Activated CD4-positive, alpha-beta T cell treated with anti-CD3 and anti-CD28 coated beads, Interleukin-2, amount 50 U/mL, for 24 hours (primary cell): ENCODE measurements around the gene ITPR1.

ENCODE experiments used
- DNase-seq, 2 donors: peaks; one replicate each; pipeline ENCODE4 v3.0.0-alpha.2; 2020; ENCODE audit warnings: low read depth in 1 of 2, low spot score in 1 of 2

The ITPR1 gene

DNA sequence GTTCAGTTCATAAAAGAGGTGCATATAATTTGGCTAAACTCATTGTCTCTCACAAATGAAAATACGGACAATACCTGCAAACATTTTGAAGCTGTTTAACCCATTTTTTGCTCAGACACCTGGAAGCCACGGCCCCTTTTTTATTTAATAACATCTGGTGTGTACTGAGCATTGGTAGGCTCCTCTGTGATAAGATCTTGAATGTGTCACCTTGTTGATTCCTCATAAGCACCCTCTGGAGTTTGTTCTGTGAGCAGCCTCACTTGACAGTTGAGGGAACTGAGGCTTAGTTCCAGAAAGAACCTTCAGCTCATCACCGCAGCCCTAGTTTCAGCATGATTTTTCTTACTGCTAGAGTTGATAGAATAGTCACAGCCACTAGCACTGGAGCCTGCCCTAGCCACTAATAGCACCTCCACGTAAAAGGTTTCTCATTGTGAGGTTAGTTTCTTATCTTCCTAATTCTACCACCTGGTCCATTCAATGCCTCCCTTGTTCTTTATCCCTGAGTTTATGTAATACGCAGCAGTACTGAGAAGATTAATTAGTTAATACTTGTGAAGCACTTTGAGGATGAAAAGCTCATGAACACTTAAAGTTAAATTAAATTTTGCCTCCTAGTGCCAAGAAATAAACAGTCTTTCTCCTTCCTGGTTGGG lies 71.9 kb downstream of the ITPR1 start:
- no peak for DNase-seq

DNA sequence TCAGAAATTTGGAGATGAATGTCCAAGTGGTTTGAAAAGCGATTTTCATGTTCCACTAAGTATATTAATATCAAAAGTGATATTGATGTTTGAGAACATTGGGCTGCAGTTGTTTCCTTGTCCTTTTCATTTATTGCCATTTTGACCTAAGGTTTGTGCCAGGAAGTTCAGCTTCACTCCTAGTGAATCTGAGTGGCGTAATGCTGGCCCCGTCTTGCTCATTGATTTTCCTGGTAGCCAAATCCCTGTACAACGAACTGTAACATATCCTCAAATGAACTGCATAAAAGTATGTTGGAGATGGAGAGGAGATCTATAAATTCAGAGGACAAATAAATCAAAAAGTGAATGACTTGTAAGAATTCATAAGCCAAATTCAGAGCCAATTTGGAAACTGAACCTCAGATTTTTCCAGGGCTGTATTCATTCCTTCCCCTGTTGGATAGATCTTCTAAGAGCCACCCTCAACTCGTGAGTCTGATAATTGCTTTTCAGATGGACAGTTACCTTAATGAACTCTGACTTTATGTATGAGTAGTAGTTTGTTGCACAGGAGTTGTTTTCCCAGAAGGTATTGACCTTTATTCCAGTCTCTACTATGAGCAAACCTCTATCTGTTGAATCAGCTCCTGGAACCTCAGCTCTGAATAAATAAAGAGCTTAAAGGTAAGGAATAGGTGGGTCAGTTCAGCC lies 72.8 kb downstream of the ITPR1 start:
- DNase-seq: no peak

DNA sequence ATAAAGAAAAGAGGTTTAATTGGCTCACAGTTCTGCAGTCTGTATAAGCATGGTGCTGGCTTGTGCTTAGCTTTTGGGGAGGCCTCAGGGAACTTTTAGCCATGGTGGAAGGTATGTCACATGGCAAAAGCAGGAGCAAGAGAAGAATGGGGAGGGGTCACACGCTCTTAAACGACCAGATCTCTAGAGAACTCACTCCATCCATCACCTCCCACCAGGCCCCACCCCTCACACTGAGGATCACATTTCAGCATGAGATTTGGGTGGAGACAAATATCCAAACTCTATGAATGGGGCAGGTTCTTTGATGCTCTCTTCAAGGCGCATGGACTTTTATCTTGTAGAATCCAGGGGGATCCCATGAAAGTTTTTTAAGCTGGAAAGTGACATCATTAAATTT lies 75.7 kb downstream of the ITPR1 start:
- DNase-seq: no peak

DNA sequence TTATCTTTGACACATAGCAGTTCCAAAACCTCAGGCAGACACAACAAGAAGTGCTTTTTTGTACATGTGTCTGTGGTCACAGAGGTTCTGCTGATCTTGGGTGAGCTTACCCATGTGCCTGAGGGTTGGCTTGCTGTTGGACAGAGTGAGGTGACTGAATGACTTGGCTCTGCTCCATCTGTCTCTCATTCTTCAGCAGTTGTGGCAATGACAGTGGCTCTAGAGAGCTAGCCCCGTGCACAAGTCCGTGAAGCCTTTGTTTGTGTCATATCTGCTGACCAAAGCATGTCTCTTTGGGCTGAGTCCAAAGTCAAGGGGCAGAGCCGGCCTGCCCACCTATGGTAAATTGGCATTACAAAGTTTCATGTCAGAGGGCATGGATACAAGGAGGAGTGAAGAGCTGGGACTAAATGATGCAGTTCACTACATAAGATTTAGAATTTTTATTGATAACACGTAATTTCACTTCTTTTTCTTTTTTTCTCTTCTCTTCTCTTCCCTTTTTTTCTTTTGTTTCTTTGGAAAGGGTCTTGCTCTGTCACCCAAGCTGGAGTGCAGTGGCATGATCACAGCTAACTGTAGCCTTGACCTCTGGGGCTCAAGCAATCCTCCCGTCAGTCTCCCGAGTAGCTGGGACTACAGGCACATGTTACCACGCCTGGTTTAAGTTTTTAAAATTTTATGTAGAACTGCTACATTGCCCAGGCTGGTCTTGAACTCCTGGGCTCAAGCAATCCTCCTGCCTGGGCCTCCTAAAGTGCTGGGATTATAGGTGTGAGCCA lies 77.9 kb downstream of the ITPR1 start:
- no peak for DNase-seq

DNA sequence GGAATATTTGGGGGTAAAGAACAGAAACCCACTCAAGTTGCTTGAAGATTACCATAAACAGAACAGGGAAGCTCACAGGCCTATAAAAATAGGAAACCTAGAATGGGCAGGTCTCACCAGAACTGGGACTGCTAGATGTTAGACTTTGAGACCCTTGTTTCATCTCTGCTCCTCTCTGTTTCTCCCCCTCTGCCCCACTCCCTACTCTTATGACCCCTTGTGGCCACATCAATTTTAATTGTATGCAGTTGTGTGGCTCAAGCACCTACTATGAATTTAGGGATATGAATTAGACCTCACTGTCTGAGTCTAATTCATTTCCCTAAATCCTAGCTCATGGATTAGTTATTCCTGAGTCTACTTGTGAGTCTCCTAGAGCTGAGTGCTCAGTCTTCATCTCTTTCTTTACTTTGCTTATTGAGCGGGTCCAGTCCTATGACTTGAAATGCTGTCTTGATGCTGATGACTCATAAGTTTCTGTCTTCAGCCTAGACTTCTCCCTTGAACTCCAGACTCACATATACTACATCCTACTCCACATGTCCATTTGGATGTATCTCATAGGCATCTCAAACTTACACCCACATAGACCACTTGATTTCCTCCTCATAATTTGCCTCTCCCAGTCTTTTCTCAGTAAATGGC lies 78.7 kb downstream of the ITPR1 start:
- DNase-seq: no peak

DNA sequence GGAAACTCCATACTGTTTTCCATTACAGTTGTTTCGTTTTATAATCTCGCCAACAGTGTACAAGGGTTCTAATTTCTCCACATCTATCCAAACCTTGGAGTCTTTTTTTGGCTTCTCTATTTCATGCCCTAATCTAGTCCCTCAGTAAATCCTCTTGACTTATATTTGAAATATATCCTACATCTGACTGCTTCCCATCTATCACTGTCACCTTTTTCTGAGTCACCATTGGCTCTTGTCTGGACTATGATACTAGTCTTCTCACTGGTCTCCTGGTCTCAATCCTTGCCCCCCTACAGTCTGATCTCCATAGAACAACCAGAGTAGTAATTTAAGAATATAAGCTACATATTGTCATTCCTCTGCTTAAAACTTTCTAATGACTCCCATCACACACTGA lies 80.0 kb downstream of the ITPR1 start:
- no peak for DNase-seq

DNA sequence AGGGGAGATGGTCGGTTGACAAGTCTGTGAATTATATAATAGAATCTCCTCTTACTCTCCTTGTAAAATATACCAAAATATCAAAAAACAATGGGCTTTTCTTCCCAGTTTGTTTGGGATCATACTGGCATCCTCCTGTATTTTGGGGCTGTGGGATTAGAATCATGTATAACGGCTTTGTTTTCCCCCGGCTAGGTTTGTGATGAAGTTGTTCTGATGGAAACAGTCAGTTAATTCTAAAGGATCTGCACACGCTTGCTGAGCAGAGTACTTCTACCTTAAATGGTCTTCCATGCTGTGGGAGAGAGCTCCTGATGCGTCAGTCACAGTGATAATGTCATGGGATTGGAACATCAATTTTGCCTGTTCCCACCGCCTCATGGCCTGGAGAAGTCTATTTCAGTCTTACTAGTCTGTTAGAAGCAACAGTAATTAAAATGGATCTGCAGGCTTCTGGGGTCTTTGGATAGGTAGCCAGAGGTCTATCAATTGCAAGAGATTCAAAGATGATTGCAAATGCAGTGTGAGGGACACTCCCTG lies 81.3 kb downstream of the ITPR1 start:
- DNase-seq: no peak

DNA sequence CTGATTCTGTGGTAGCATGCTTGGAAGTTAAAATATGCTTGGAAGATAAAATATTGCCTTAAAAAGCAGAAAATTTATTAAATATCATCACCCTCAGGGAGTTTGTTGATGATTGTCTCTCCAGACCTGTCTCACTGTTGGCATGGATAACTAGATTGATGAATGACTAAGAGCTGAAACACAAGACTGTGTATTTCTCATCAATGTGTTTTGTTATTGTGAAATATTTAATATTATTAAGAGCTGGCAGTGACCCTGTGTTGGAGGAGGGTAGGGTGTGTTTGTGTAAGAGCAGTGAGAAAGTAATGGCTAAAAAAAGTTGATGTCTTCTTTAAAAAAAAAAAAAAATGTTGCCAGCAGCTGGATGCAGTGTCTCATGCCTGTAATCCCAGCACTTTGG lies 82.2 kb downstream of the ITPR1 start:
- no peak for DNase-seq

DNA sequence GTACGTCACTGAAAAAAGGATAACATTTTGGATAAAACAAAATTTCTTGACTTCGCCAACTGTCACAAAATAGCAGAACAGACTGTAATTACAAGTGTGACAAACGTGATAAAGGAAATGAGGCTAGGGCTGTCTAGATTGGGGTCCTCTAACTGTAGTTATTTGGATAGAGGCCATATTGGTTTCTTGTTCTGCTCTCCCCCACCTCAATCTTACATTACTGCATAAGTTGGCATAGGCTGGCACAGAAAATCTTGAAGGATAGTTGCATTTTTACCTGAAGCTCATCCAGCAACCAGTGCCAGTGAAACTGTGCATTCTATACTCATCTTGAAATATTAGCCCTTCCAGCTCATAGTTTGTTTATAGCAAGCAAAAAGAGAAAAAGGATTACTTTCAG lies 84.6 kb downstream of the ITPR1 start:
- no peak for DNase-seq

DNA sequence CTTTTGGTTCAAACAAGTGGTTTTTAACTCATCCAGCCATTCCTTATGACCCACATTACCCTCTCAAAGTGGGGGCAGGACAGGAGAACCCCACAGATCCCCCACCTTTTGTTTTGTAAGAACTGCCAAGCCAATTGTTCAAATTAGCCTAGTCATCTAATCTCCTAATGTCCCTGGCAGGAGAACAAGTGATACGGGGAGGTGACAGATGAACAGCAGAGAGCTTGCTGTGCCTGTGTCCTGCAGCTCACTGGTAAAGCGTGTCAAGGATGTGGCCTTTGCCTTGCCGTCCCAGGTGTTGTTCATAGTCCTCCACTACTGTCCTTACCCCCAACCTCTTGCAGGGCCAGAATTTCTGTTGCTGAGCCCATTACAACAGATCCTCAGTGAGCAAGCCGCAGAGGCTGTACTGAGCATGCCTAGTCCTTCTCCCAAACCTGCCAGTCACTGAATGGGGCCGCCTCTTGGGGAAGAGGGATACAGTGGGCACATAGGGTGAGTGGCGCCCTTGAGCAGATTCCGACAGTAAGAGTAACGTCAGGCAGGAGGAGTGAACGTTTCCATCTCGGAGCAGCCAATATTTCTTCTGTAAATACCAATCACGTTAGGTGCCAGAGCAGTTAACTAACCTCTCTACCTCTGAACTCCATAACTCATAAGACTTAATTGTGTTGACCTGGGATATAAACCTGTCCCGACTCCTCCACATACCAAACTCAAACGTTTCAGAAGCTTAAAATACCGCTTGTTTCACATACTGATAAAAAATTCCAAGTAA lies 87.4 kb downstream of the ITPR1 start:
- DNase-seq: no peak

DNA sequence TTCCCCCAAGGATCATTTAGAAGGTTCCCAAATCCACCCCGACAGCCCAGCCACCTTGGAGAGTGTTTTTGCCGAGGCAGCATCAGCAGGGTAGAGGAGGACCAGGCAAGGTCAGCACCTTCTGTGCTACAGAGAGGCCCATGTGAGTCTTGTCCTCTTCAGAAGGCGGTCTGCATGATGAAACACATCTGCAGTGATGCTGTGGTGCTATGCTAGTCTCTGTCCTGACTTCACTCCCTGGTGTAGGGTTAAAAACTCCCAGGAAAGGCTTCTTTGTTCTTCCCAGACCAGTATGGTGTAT lies 87.9 kb downstream of the ITPR1 start:
- DNase-seq: no peak

DNA sequence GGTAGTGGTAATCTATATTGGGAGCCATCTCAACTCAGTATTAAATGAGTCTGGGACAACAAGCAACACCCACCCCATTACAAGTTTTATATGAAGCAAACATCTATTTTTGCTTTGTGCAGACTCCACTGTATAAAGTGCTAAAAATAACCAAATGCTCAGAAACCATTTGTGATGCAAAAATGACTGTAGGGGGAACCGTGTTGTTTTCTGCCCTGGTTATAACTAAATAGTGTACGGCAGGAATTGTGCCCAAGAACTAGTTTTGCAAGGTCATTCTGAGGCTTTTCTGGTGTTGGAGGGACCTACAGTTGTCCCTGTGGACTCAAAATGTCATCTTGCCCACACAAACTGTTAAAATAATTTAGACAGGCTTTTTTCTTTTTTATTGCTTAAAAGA lies 88.3 kb downstream of the ITPR1 start:
- DNase-seq: no peak

DNA sequence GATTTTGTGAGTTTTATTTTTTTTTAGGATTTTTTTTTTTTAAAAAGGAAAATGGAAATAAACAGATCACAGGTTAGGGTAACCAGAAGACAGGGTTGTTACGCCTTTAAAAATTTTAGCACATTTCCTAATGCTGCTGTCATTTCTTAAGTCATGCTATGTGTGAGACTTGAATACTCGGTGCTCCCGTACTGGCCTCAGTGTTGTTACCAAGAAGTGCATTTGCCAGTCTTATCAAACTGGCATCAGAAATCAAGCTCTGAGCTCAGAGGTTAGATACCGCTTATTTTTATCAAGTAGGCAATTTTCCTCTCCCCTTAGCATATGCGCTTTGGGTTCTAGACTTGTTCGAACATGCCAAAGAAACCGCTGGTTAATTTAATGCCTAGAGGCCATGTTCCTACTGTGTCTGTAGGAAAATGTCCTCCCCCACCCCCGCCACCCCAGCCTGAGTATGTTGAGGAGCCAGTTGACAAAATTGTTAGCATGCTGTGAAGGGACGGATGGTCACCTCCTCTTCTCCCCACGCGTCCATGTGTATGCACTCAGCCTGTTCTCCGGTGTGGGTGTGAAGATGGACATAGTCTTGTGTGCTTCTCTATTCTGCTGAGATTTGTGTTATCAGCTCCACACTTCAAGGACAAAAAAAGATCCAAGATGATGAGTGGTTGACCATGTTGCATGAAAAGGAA lies 88.9 kb downstream of the ITPR1 start:
- DNase-seq: no peak

DNA sequence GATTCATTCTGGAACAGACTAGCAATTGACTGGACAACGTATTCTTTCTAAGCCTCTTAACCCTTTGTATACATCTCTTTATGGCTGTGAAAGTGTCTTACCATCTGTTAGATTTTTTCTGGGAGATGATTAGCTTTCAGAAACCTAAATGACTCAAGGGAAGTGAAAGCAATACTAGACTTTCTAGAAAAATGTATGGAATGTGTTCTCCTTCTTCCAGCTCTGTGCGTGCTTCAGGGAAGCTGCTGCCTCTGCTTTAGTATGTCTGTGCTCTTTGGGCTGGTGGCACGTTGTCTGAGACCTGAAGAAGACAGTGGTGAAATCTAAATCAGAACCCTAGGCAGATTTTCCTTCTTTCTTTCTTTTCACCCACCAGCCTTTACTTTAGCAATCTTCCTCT lies 89.5 kb downstream of the ITPR1 start:
- no peak for DNase-seq

DNA sequence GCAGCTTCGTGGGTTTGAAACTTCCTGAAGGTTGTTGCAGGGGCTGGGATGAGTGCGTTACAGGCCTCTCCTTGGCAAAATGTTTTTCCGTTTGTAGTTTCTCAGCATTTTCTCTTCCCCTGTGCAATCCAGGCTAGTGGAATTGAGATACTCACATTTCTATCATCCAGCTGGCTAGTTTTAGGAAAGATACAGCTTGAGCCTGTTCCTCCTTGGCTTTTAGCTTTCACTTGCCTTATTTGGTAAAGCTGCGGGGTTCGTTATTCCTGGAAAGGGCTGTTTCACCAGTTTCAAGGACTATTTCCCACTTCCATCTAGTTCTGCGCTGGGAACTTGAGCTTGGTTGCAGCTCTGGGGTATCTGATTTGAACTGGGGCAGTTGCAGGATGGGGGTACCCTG lies 90.3 kb downstream of the ITPR1 start:
- DNase-seq: no peak

DNA sequence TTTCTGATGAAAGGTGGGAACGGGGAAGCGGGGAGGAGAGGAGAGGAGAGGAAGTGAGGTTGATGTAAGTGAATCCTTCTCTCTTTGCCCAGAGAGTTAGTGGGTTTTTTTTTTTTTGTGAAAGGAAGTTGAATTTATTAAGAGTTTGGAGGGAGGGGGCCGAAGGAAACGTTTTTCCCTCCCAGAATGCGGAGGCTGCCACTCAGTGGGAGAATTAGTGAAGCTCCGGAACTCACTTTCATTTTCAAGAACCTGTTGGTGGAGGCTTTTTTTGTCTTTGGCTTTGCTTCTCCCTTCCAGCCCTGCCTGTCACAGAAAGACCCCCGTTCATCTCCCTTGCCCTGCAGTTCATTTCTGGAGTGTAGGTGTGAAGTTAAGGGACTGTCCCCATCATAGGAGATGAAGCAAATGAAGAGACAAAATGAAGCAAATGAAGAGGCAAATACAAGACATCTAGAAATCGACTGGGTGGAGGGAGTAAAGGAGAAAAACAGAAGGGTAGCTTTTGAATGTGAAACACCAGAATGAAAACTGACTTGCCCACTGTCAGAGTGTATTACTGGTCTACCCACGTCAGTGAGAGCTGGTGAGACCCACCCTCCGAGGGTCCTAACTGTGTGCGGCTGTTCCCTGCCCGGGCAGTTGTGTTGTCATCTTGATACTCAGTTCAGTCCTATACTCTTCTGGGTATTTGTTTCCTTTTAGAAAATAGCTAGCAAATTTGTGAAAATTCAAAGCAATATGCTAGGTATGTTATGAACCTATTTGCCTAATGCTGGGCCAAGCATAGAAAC lies 91.5 kb downstream of the ITPR1 start:
- peak in 1 of 2 donors; percentile 4 for DNase-seq

DNA sequence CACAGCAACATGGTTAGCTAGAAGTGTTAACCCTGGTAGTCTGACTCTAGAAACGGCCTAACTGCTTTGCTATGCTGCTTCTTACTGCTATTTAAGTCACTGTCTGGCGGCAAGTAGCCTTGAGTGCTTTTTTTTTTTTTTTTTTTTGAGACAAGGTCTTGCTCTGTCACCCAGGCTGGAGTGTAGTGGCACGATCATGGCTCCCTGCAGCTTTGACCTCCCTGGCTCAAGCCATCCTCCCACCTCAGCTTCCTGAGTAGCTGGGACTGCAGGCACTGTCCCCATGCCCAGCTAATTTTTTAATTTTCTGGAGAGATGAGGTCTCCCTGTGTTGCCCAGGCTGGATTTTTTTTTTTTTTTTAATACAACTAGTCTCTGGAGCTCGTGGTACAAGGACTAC lies 93.2 kb downstream of the ITPR1 start:
- DNase-seq: no peak

DNA sequence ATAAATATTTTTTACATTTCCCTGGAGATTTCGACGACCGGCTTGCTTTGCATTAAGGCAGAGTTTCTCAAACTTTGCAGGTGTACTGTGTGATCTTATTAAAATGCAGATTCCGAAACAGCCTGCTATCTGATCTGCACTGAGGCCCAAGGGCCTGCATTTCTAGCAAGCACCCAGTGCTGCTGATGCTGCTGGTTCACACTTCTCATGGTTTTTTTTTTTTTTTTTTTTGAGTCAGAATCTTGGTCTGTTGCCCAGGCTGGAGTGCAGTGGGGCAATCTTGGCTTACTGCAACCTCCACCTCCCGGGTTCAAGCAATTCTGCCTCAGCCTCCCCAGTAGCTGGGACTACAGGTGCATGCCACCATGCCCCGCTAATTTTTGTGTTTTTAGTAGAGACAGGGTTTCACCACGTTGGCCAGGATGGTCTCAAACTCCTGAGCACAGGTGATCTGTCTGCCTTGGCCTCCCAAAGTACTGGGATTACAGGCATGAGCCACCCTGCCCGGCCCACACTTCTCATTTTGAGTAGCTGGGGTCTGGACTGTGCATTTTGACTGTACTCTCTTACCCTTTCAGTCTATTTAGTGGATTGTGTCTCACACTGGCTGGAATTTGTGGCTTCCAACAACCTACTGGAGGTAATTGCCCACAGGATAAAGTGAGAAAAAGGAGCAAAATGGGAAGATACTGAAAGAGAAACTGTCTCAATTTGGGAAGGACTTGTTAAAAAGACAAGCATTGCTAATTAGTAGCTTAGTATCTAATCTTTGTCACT lies 94.1 kb downstream of the ITPR1 start:
- no peak for DNase-seq

DNA sequence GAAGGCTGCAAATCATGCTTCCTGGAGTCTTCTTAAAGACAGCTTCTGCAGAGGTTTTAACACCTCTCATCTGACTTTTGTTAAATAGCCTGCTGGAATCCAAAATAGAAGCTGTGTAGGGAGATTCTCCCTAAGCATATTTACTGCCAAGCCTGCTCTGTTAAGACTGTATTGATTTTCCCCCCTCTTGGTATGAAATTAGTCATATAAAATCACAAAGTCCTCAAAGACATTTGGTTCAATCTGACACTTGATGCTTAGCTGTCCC lies 94.6 kb downstream of the ITPR1 start:
- DNase-seq: no peak
